ENCODE measurements around the gene SDHA.

SDHA gene

GRCh38 chr5:189486-189885, 28.6 kb upstream of the SDHA start:
- H3K4me3 ChIP-seq (replicated peaks; ENCODE audit: low read depth, low read length) = no peak overlapping the region
- DNase-seq (ENCODE audit: extremely low read depth, low read depth) = no peak
- TF ChIP-seq CTCF (IDR thresholded peaks at IDR 0.05; ENCODE audit: low read depth, low read length, missing control alignments) = no peak

GRCh38 chr5:189976-190365, 28.1 kb upstream of the SDHA start:
- TF ChIP-seq CTCF (IDR thresholded peaks at IDR 0.05; ENCODE audit: low read depth, low read length, missing control alignments) = no peak
- no peak overlapping the region for H3K4me3 ChIP-seq (replicated peaks; ENCODE audit: low read depth, low read length)
- DNase-seq (ENCODE audit: extremely low read depth, low read depth) = no peak

GRCh38 chr5:190366-191035, 27.6 kb upstream of the SDHA start:
- H3K4me3 ChIP-seq (replicated peaks; ENCODE audit: low read depth, low read length) = no peak overlapping the region
- no peak for DNase-seq (ENCODE audit: extremely low read depth, low read depth)
- no peak for TF ChIP-seq CTCF (IDR thresholded peaks at IDR 0.05; ENCODE audit: low read depth, low read length, missing control alignments)

GRCh38 chr5:191036-191948, 26.8 kb upstream of the SDHA start, which contains the start of gene LRRC14B:
TSS of gene LRRC14B (plus strand) at chr5:191495. CDS start at chr5:191539, 44 bp downstream.
- DNase-seq (ENCODE audit: extremely low read depth, low read depth) = no peak
- no peak within 1 kb of the TSS for H3K4me3 ChIP-seq (replicated peaks; ENCODE audit: low read depth, low read length)
- no peak for TF ChIP-seq CTCF (IDR thresholded peaks at IDR 0.05; ENCODE audit: low read depth, low read length, missing control alignments)

- TF ChIP-seq CTCF (IDR thresholded peaks at IDR 0.05; ENCODE audit: low read depth, low read length, missing control alignments) = no peak
- no peak overlapping the region for H3K4me3 ChIP-seq (replicated peaks; ENCODE audit: low read depth, low read length)
- no peak for DNase-seq (ENCODE audit: extremely low read depth, low read depth)
These were observed 26.0 kb upstream of the SDHA start for GRCh38 chr5:191949-192690.

- no peak for TF ChIP-seq CTCF (IDR thresholded peaks at IDR 0.05; ENCODE audit: low read depth, low read length, missing control alignments)
- H3K4me3 ChIP-seq (replicated peaks; ENCODE audit: low read depth, low read length) = no peak overlapping the region
- DNase-seq (ENCODE audit: extremely low read depth, low read depth) = no peak
These were observed 25.5 kb upstream of the SDHA start for GRCh38 chr5:192691-192969.
